Astrocyte (in vitro differentiated cells and primary cell): ENCODE data around the gene INPP5A.

Experiments used
- CTCF ChIP-seq: IDR thresholded peaks from 2 replicates; pipeline ENCODE4 v1.5.1; 2011; ENCODE audit warnings: low read depth, mild to moderate bottlenecking, inconsistent platforms, low read length, moderate library complexity; ENCODE audit not compliant: insufficient read depth
- EZH2 ChIP-seq: IDR thresholded peaks from 2 replicates; pipeline ENCODE4 v1.6.1; 2012; ENCODE audit warnings: mild to moderate bottlenecking, low read length, inconsistent platforms; ENCODE audit not compliant: insufficient read depth

GRCh38 chr10:132652446-132652845 is 114.9 kb downstream of the INPP5A start:
- no peak for TF ChIP-seq CTCF
- TF ChIP-seq EZH2: no peak
